ENCODE data around the gene SEM1. TPM values are rescaled to one million over a fixed set of nuclear protein-coding genes. Genes with fewer than 3 reads are reported as not detected.
"Not testable (repeated sequence)": the region's sequence is repeated elsewhere in the genome, so short reads cannot be mapped to it uniquely, and the experiment has no call there.

SEM1 gene
- 10 to 100 TPM; 51.3 to 59.8 TPM for total RNA-seq
- long read RNA-seq, partial matches to known transcripts = 0 of 9 reads
- long read RNA-seq, other reads (novel, unspliced or antisense) = 3 of 9 reads

DNA sequence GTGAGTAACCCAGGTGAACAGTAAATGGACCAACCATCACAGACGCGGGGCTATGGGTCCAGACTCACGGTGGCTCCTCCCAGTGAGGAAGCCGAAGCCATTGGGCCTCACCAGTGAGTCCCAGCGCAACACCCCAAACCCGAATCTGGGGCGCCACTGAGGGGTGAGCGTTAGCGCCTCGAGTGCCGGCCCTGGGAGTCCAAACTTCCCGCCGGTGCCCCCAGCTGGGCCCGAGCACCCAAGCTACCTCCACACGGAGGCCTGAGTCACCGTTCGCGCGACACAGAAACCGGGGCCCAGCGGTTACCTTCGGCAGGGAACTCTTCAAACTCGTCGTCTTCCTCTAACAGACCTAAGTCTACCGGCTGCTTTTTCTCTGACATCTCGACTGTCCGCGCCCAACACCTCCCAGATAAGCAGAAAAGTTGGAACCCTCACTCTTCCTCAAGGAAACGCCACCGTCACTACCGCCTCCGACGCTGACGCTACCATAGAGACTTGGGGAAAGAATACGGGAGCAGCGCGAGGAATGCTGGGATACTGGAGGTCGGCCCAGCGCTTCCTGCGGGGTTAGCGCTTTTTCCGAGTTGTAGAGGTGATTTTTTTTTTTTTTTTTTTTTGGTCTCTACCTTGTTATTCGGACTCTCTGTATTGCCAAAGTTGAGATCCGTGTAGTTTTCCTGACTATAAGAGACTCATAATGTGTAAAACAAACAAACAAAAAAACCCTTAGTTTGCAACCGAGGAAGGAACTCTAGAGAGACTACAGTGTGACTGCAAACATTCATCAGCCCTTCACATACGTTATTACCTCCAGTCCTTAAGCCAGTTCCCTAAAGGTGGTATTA is at the start of gene SEM1:
TSS of gene SEM1 (minus strand) at position 466 of the 848 bp plus-strand sequence. CDS start at position 383, 83 bp downstream.
- intact Hi-C loops (cut with DNase I) = loop anchor here (5.0 to 10.0 kb wide), 2 partner anchors 295 to 307 kb away; no protein-coding TSS in a partner anchor

DNA sequence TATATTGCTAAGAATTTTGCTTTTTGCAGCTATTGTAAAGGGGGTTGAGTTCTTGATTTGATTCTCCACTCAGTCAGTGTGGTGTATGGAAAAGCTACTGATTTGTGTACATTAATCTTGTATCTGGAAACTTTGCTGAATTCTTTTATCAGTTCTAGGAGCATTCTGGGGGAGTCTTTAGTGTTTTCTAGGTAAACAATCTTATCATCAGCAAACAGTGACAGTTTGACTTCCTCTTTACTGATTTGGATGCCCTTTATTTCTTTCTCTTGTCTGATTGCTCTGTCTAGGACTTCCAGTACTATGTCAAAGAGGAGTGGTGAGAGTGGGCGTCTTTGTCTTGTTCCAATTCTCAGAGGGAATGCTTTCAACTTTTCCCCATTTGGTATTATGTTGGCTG is 48.2 kb upstream of the SEM1 start:
- ATAC-seq; DNase-seq; intact Hi-C loops (cut with DNase I): not testable (repeated sequence)

More for the DNA sequence above, at the start of gene SEM1:
- ATAC-seq (peak; percentile 100), DNase-seq (peak; percentile 92)

DNA sequence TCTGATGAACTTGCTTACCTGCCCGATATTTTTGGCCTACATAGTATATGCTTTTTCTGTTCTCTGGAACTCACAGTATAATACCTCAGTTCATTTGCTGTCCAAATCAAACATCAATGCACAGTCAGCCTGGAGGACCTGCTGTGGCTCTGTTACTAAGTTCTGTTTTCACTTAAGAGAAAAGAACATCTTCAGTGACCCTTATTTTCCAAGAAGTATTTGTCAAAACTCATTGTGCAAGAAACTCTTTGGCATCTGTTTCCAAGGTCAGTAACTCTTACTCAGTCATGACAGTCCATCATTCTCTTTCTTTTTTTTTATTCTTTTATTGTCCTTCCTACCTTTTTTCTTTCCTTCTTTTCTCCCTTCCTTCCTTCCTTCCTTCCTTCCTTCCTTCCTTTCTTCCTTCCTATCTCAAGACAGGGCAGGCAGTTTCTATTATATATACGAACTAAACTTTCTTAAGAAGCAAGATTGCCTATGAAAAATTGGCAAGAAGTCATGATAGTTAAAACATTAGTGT is 37.8 kb upstream of the SEM1 start:
- intact Hi-C loops (cut with DNase I) = no loop called here
- ATAC-seq = no peak

DNA sequence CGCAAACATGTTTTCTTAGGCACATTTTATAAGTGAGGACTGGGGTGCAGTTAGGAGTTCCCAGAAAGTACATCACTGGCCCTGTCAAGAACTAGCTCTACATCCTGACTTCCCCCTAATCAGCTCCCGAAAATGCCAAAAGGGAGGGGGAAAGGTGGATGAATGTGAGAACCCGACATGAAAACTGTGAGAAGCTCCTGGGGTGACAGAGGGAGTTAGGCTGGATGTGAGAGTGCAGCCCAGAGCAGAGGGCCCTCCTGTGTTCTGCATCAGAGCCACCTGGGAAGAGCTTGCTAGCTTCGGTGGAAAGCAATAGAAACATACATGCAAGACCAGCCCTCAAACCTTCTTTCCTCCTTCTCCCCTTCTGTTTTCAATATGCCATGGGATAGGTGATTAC is 30.5 kb upstream of the SEM1 start:
- intact Hi-C loops (cut with DNase I) = no loop called here

More for the DNA sequence above, 37.8 kb upstream of the SEM1 start:
- no peak for DNase-seq

DNA sequence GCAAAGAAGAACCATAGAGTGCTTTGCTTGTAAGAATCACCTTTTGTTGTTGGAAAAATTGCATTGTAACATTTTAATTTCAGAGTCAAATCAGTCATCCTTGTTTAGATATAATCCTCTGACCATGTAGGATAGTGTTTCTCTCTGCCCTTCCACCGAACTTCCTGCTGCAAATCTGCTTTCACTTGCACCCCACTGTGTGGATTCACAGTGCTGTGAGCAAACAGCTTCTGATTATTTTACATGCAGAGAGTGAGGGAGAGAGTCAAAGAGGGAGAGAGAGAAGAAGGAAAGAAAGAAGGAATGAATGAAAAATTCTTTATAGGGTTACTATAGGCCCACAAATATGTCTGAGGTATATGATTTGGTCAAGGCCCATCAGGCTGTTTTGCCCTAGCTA is 30.0 kb upstream of the SEM1 start:
- intact Hi-C loops (cut with DNase I) = no loop called here
- no peak for ATAC-seq

More for the DNA sequence above, 30.5 kb upstream of the SEM1 start:
- ATAC-seq (no peak), DNase-seq (no peak)

DNA sequence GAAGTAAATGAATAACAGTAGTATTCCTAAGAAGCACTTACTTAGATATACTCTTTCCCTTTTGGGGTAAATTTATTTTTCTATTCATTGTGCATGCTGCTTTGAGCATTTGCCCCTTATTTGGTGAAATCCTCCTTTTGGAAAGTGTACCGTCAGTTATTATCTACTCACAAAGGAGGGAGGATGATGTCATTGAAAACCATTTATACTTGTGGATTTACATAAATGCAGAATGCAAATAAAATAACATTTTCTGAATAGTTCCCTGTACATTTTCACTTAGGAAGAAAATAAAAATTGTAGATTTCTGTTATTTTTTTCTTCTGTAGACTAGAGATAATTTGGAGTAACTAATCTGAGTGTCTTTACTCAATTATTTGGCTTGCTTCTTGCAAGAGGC is 29.5 kb upstream of the SEM1 start:
- no peak for ATAC-seq
- intact Hi-C loops (cut with DNase I) = no loop called here

More for the DNA sequence above, 30.0 kb upstream of the SEM1 start:
- no peak for DNase-seq

DNA sequence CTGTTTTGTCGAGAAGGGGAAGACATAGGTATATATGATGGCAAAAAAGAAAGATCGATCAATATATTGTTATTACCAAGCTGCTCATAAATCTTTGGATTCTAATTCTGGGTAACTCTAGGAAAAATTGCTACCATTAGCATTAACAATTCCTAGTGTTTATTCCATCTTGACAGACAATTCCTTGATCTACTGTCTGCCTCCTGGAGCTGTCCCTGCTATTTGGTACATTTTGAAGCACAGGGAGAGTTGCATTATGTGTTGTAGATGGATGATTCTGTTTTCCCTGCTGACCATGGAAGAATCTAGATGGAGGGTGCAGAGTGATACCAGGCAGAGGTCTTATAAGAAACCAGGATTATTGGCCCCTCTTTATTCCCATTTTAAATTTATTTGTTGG is 29.1 kb upstream of the SEM1 start:
- no peak for ATAC-seq
- DNase-seq = no peak
- intact Hi-C loops (cut with DNase I) = no loop called here

More for the DNA sequence above, 29.5 kb upstream of the SEM1 start:
- no peak for DNase-seq

DNA sequence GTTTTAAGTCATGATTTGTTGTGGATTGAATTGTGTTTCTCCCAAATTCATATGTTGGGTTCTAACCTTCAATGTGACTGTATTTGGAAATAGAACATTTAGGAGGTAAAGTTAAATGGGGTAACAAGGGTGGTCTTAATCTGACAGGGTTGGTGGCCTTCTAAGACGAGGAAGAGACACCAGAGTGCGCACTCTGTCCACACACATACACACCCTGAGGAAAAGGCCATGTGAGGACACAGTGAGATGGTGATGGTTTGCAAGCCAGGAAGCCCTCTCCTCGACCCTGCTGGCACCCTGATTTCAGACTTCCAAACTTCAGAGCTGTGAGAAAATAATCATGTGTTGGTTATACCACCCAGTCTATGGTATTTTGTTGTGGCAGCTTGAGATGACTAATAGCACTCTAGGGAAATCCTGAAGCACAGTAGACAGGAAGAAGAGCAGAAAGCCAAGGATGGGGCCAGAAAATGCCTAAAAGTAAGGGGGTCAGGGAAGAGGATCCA is 28.0 kb upstream of the SEM1 start:
- DNase-seq = no peak
- intact Hi-C loops (cut with DNase I) = no loop called here
- no peak for ATAC-seq

DNA sequence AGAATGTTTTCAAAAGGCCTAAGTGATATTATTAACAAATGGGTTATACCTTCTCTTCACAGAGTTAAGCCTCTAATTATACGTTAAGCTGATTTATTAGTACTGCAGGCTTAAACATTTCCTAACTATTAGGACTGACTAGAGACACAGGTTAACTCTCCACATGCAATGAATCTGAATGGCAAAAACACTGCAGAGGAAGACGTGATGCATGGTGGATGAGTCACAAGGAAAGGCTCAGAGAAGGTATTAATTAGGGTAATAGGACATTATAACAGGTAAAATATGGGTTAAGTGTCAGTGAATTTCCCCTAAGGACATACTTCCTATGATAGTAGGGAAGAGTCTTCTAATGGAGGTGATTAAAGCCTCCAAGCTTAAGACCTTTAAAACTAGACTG is 24.7 kb upstream of the SEM1 start:
- ATAC-seq (no peak), DNase-seq (no peak)
- intact Hi-C loops (cut with DNase I) = no loop called here

DNA sequence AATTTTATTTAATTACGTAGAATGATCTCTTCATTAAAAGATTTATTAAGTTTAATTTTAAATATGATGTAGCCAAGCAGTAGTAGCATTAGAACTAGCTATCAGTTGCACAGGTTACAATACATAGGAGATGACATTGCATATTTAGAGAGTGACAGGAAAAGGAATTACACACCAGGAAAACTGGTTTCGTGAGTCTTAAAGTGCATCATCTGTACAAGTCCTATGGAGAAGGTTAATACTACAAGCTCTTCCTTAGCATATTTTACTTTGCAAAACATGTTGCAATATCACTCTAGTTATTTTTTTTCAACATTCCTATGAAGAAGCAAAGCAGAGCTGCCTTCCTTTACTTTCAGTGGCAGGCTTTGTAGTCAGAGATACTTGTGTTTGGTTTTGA is 20.2 kb upstream of the SEM1 start:
- intact Hi-C loops (cut with DNase I) = no loop called here
- no peak for ATAC-seq

DNA sequence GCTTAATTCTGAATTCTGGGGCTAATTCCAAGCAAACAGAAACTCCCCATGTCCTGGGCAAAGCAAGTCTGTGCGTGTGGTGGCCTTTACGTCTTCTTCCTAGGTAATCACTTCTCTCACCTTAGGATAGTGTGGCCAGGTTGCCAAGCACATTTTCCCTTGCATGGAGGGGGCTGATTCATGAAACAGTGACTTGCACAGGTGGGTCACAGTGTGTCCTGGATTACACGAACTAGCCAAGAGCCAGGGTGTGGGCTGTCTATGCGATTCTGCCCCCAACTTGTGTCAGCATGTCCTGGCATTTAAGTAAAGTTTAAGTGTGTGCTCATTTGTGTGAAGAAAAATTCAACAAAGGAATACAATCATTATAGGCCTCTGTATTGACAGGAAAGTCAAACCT is 18.5 kb upstream of the SEM1 start:
- DNase-seq = no peak
- intact Hi-C loops (cut with DNase I) = no loop called here
- ATAC-seq = no peak

More for the DNA sequence above, 20.2 kb upstream of the SEM1 start:
- no peak for DNase-seq

DNA sequence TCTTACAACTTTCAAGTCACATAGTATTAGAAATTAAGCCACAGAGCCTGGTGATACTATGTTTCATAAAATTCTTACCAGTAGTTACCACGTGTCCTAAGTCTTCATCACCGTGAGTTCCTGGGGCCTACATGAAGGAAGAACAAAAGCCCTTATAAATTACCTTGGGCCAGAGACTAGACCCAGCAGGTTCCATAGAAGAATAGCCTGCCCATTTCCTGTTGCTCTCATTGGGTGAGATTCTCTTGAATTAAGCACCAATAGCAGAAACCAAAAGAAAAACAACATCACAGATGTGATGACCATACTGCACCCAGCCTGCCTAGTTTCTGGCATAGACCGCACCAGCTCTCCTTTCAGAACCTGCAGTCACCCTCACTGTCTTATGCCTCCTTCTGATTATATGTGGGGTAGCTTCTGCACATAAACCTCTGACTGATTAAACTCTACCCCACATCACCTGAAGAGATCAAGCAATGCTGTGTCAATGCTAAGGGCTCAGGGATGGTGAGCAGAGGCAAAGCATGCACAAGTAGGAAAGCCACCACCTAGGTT is 18.0 kb upstream of the SEM1 start:
- no peak for ATAC-seq
- intact Hi-C loops (cut with DNase I) = no loop called here
- no peak for DNase-seq

DNA sequence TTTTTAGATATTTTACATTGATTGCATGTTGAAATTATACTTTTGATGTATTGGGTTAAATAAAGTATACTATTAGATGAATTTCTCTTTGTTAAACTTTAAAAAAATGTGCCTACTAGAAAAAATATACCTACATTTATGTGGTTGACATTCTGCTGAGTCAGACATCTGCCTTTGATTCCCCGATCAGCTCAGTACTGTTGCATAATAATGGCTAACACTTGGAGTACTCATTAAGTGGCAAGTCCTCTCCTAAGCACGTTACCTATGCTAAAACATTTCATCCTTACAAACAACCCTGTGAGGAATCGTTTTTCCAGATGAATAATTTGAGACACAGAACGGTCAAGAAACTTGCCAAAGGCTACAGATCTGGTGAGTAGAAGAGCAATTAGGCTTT is 14.0 kb upstream of the SEM1 start:
- intact Hi-C loops (cut with DNase I) = no loop called here
- no peak for DNase-seq
- no peak for ATAC-seq

DNA sequence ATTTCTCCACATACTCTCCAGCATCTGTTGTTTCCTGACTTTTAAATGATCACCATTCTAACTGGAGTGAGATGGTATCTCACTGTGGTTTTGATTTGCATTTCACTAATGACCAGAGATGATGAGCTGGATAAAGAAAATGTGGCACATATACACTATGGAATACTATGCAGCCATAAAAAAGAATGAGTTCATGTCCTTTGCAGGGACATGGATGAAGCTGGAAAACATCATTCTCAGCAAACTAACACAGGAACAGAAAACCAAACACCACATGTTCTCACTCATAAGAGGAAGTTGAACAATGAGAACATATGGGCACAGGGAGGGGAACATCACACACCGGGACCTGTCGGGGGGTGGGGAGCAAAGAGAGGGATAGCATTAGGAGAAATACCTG is 13.3 kb upstream of the SEM1 start:
- DNase-seq; intact Hi-C loops (cut with DNase I); ATAC-seq: not testable (repeated sequence)

DNA sequence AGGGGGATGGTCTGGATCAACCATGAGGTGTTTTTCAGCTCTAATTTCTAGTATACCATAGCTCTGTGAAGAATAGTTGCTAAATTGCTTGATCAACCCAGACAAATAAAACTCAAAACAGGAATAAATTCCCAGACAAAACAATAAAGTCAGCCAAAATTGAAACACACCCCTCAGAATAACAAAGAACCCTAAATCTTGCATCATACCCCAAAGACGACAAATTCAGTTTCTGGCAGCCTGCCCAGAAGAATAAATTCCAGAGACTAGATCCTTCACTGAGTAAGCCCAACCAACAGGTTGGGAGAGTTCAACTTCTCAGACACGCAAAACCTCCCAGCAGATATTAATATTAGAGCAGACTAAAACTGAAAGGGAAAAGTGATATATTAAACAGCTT is 11.2 kb upstream of the SEM1 start:
- no peak for ATAC-seq
- DNase-seq = no peak
- intact Hi-C loops (cut with DNase I) = no loop called here

DNA sequence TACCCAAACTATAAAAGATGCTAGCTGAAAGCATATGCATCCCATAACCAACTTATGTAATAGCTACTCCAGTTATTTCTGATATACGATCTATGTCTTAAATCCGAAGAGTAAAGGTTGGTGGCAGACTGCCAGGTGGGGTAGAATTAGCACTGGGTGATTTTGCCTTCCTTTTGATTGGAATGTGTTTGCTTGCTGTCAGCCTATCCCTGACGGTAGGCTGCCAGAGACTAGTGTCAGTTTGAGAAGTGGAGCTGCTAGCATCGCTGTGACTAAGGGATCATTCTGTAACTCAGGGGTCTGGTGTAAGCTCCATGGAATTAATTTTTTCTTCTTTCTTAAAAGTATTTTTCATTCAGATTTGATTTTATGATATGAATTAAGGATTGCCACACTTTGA is 9.5 kb upstream of the SEM1 start:
- intact Hi-C loops (cut with DNase I) = no loop called here
- DNase-seq (no peak), ATAC-seq (no peak)

DNA sequence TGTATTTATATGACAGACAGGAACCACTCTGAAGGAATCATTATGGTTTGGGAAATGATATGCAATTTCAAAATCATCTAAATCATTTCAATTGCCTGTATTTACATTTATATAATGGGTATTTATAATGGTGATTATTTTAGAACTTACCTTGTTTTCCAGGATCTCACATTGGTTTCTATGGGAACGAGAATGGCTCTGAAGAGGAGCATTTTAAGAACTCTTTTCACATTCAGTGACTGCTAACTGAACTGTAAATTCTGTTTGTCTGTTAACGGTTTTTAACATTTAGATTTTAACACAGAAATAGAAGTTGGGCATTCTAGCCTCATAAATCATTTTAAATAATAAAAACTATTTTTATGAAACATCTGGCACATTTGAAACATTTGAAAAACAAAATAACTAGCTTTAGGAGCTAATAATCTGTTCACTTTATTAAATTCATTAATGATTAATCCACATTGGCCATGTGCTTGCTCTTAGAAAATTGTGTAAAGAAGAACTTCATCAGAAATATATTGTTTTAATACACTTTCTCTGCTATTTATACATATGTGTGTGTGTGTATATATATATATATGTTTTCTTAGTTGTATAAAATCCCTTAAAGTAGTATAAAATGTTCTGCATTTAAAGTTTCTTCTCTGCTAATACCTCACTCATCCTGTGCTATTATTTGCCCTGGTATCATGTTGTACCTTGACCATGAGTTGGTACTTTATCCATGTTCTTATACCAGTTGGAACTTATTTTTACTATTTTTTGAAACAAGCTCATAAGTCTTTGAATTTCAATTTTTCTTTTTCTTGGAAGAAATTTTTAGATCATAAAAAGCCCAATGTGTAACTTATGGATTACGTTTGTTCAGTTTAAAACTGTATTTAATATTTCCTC is 8.7 kb upstream of the SEM1 start:
- no peak for DNase-seq
- no peak for ATAC-seq
- intact Hi-C loops (cut with DNase I) = no loop called here

DNA sequence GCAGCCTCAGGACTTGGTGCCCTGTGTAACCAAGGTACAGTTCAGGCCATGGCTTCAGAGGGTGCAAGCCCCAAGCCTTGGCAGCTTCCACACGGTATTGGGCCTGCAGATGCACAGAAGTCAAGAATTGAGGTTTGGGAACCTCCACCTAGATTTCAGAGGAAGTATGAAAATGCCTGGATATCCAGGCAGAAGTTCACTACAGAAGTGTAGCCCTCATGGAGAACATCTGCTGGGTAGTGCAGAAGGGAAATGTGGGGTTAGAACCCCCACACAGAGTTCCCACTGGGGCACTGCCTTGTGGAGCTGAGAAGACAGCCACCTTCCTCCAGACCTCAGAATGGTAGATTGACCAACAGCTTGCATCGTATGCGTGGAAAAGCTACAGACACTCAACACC is 3.4 kb upstream of the SEM1 start:
- DNase-seq (no peak), ATAC-seq (no peak)
- intact Hi-C loops (cut with DNase I) = loop anchor here in 1 of 2 donors (5.0 kb wide), 1 partner anchor 311 kb away; no protein-coding TSS in a partner anchor

DNA sequence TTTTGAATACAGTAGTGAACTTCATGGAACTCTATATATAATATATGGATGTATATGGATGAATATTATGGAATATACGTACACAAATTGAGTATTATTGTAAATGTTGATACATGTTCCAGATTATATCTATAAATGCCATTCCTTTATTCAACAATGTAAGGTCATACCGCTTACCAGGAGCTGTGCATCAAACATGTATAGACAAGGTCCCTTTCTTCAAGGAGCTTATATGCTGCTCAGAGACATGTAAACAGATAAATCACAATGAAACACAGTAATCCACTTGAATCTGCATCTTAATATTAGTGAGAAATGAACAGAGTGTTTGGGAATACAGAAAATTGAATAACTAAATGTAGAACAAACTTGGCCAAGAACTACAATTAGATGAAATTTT is 898 bp upstream of the SEM1 start:
- ATAC-seq (no peak), DNase-seq (no peak)

More for the DNA sequence above, 898 bp upstream of the SEM1 start:
- intact Hi-C loops (cut with DNase I) = loop anchor here in 1 of 2 donors (5.0 kb wide), 1 partner anchor 308 kb away; no protein-coding TSS in a partner anchor

Data from left cardiac atrium (tissue), 4 donors.